Measurements from ENCODE around the gene OR51E1.

GRCh38 chr11:4610258-4610935 is 33.4 kb upstream of the OR51E1 start:
- TF ChIP-seq CTCF (IDR thresholded peaks at IDR 0.05; ENCODE audit: low read depth, low read length, poor library complexity, severe bottlenecking) (no peak), EZH2phosphoT487 (IDR thresholded peaks at IDR 0.05; ENCODE audit: borderline replicate concordance, low read length) (no peak)

Measured in DOHH2 (cell line).